Gastrocnemius medialis (tissue), 4 donors: ENCODE data around the gene ZC3HAV1L.

ENCODE experiments used
- CTCF ChIP-seq, 5 experiments: fragments of 450-650 bp in 3 of 5; fragments of 200-600 bp in 2 of 5; sonication (generic) in 2 of 5; IDR thresholded peaks in 4 of 5; conservative IDR thresholded peaks in 1 of 5; 1 replicate in 4 of 5; 2 replicates in 1 of 5; pipeline ENCODE4 v1.5.1; 2016 to 2019; ENCODE audit warnings: antibody characterized with exemption in 5 of 5, mild to moderate bottlenecking in 3 of 5, moderate library complexity in 3 of 5
- POLR2A ChIP-seq, 2 donors: fragments of 450-650 bp; IDR thresholded peaks; one replicate each; pipeline ENCODE4 v1.6.1; 2017; ENCODE audit warnings: antibody characterized with exemption in 2 of 2, mild to moderate bottlenecking in 2 of 2, moderate library complexity in 2 of 2

GRCh38 chr7:138979226-138979979 is 56.4 kb downstream of the ZC3HAV1L start:
- TF ChIP-seq CTCF (IDR thresholded peaks at IDR 0.05 in 4 of 5, conservative IDR thresholded peaks at IDR 0.05 in 1 of 5) (no peak), POLR2A (IDR thresholded peaks at IDR 0.05) (no peak)
